ENCODE data around the gene DCDC2. TPM values are rescaled to one million over a fixed set of nuclear protein-coding genes. Genes with fewer than 3 reads are reported as not detected.

The DCDC2 gene
- total RNA-seq, 1 donor from 2014 or later: 0.30 TPM

- no peaks in the 10 kb centered on the region for H3K4me1 Mint-ChIP-seq
- no peaks in the 10 kb centered on the region for H3K36me3 Mint-ChIP-seq (ENCODE audit: low read depth)
- DNase-seq (ENCODE audit: low read depth, low spot score): no peak
- no peak overlapping the region for H3K27ac Mint-ChIP-seq (ENCODE audit: unreplicated experiment)
- H3K4me3 Mint-ChIP-seq: no peak overlapping the region
- peaks cover 3% of the 10 kb centered on the region for H3K9me3 Mint-ChIP-seq
- H3K27me3 Mint-ChIP-seq (ENCODE audit: low read depth): no peaks in the 10 kb centered on the region
- no peak for TF ChIP-seq CTCF (conservative IDR thresholded peaks at IDR 0.05)
These were observed 164.5 kb downstream of the DCDC2 start for GRCh38 chr6:24193364-24193763.

DNA sequence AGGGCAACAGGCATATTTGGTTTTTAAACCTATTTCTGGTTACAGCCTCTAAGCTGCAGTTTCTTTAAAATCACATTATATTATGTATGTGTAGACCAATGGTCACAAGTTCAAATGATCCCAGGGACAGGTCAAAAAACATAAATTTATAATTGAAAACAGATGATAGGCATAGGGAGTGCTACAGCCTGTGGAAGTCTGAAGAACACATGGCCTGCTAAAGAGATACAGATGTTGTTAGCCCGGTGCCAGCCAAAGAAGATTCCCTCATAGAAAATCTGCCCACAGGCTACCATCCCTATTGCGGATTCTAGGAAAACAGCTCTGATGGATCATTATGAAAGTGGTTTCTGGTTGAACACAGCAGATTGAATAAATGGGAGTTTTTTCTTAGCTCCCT lies 166.5 kb downstream of the DCDC2 start:
- H3K27me3 Mint-ChIP-seq (ENCODE audit: low read depth): no peaks in the 10 kb centered on the region
- DNase-seq (ENCODE audit: low read depth, low spot score): no peak
- no peaks in the 10 kb centered on the region for H3K4me1 Mint-ChIP-seq
- no peak overlapping the region for H3K4me3 Mint-ChIP-seq
- TF ChIP-seq CTCF (conservative IDR thresholded peaks at IDR 0.05): no peak
- H3K27ac Mint-ChIP-seq (ENCODE audit: unreplicated experiment): no peak overlapping the region
- H3K9me3 Mint-ChIP-seq: peaks cover 3% of the 10 kb centered on the region
- H3K36me3 Mint-ChIP-seq (ENCODE audit: low read depth): no peaks in the 10 kb centered on the region

DNA sequence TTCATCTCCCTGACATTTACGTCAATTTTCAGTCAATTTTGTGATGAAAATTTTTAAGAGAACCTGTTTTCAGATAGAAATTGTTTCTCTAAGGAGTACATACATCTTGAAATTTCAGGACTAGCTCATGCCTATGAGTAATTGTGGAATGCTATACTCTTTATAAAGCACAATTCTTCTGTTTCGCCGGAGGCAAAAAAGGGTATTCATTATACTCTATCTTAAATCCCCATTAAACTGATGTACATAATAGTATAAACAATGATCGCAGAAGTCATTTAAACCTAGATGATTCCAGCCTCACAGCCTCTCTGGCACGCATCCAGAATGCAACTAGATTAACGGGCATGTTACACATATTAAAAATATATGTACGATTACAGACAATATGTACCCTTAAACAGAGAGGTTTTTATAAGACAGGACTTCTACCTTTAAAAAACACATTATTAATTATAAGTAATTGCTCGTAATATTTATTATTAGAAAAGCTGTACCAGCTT lies 169.2 kb downstream of the DCDC2 start:
- H3K27me3 Mint-ChIP-seq (ENCODE audit: low read depth): no peaks in the 10 kb centered on the region

GRCh38 chr6:24187965-24188577 lies 169.8 kb downstream of the DCDC2 start:
- Mint-ChIP-seq H3K27ac (ENCODE audit: unreplicated experiment) (no peak overlapping the region), H3K4me1 (no peaks in the 10 kb centered on the region), H3K4me3 (no peak overlapping the region), H3K9me3 (peaks cover 8% of the 10 kb centered on the region), H3K27me3 (ENCODE audit: low read depth) (no peaks in the 10 kb centered on the region), H3K36me3 (ENCODE audit: low read depth) (no peaks in the 10 kb centered on the region)
- no peak for TF ChIP-seq CTCF (conservative IDR thresholded peaks at IDR 0.05)
- no peak for DNase-seq (ENCODE audit: low read depth, low spot score)

More for the DNA sequence above, 169.2 kb downstream of the DCDC2 start:
- DNase-seq (ENCODE audit: low read depth, low spot score): no peak
- H3K4me3 Mint-ChIP-seq: no peak overlapping the region
- no peak for TF ChIP-seq CTCF (conservative IDR thresholded peaks at IDR 0.05)
- H3K36me3 Mint-ChIP-seq (ENCODE audit: low read depth): no peaks in the 10 kb centered on the region
- no peak overlapping the region for H3K27ac Mint-ChIP-seq (ENCODE audit: unreplicated experiment)
- H3K4me1 Mint-ChIP-seq: no peaks in the 10 kb centered on the region
- H3K9me3 Mint-ChIP-seq: peaks cover 4% of the 10 kb centered on the region

DNA sequence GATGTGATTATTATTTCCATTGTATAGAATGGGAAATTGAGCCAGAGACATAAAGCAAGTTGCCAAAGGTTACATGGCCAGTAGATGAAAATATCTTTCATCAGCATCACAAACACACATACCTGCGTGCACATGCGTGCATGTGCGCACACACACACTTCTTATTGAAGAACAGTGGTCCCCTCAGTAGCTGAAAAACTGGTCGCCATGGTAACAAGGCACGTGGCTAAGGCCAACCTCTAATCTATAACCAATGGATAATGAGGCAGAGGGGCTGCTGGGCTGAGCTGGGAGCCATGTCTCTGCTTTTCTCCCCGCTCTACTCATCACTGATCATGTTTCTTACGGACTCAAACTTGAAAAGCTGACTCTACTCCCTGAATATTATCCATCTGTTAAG lies 171.5 kb downstream of the DCDC2 start:
- DNase-seq (ENCODE audit: low read depth, low spot score): no peak
- Mint-ChIP-seq H3K4me3 (no peak overlapping the region), H3K27me3 (ENCODE audit: low read depth) (no peaks in the 10 kb centered on the region), H3K27ac (ENCODE audit: unreplicated experiment) (no peak overlapping the region), H3K4me1 (no peaks in the 10 kb centered on the region), H3K9me3 (peaks cover 9% of the 10 kb centered on the region), H3K36me3 (ENCODE audit: low read depth) (peaks cover under 1% of the 10 kb centered on the region)
- no peak for TF ChIP-seq CTCF (conservative IDR thresholded peaks at IDR 0.05)
